ENCODE data around the gene CLDN9. TPM values are rescaled to one million over a fixed set of nuclear protein-coding genes. Genes with fewer than 3 reads are reported as not detected.

The CLDN9 gene
- total RNA-seq, 4 donors from 2014 or later: not detected

DNA sequence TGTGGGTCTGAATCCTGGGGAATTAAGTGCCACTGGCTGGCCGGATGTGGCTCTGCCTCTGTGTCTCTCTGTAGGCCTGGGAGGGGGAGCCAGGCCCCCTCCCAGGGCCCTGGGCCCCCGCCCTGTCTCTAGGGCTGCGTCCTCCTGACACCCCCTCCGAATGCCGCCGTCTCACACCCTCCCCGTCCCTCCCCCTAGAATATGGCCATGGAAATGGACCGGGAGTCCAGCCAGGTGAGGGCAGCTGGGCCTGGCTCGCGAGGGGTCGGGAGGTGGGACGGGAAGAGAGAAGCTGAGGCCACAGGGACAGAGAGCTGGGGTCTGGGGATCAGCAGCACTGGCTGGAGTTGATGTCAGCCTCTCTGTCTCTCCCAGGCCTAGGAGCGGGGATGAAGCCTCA is 16.4 kb upstream of the CLDN9 start:
- H3K27ac ChIP-seq: no peak overlapping the region
- TF ChIP-seq CTCF (IDR thresholded peaks at IDR 0.05) (no peak), POLR2A (IDR thresholded peaks at IDR 0.05) (no peak)
- no peaks in the 10 kb centered on the region for H3K9me3 ChIP-seq
- 70% methylated on average over 2 of the region's 13 CpGs; no CpG with 5 or more reads in 1 of the 2 donors for WGBS, 2 donors
- H3K36me3 ChIP-seq: no peaks in the 10 kb centered on the region
- intact Hi-C loops (cut with DNase I): no loop called here
- peaks cover 3 to 41% (median 12%) of the 10 kb centered on the region in 3 donors for H3K4me1 ChIP-seq
- no peak overlapping the region for H3K4me3 ChIP-seq
- DNase-seq: no peak
- H3K27me3 ChIP-seq: peaks cover 0 to 47% (median 0%) of the 10 kb centered on the region in 4 donors

- intact Hi-C loops (cut with DNase I): no loop called here
- Histone ChIP-seq H3K4me1 (peaks cover 0 to 20% (median 3%) of the 10 kb centered on the region in 3 donors), H3K4me3 (no peak overlapping the region), H3K36me3 (no peaks in the 10 kb centered on the region), H3K9me3 (no peaks in the 10 kb centered on the region), H3K27me3 (peaks cover 0 to 53% (median 0%) of the 10 kb centered on the region in 4 donors), H3K27ac (no peak overlapping the region)
- WGBS, 2 donors: 73 to 79% methylated on average over 5 to 6 of the region's 6 CpGs
- no peak for TF ChIP-seq CTCF (IDR thresholded peaks at IDR 0.05)
- no peak for TF ChIP-seq POLR2A (IDR thresholded peaks at IDR 0.05)
- no peak for DNase-seq
Observed at GRCh38 chr16:2999929-3000328, 12.8 kb upstream of the CLDN9 start.

GRCh38 chr16:3000540-3000939 is 12.2 kb upstream of the CLDN9 start:
- Histone ChIP-seq H3K27me3 (peaks cover 0 to 59% (median under 1%) of the 10 kb centered on the region in 4 donors), H3K4me3 (no peak overlapping the region), H3K9me3 (no peaks in the 10 kb centered on the region), H3K36me3 (no peaks in the 10 kb centered on the region), H3K4me1 (peaks cover 0 to 17% (median 4%) of the 10 kb centered on the region in 3 donors), H3K27ac (no peak overlapping the region)
- DNase-seq: no peak
- intact Hi-C loops (cut with DNase I): no loop called here
- TF ChIP-seq CTCF (IDR thresholded peaks at IDR 0.05) (no peak), POLR2A (IDR thresholded peaks at IDR 0.05) (no peak)
- 80% methylated on average over 2 of the region's 4 CpGs; no CpG with 5 or more reads in 1 of the 2 donors for WGBS, 2 donors

DNA sequence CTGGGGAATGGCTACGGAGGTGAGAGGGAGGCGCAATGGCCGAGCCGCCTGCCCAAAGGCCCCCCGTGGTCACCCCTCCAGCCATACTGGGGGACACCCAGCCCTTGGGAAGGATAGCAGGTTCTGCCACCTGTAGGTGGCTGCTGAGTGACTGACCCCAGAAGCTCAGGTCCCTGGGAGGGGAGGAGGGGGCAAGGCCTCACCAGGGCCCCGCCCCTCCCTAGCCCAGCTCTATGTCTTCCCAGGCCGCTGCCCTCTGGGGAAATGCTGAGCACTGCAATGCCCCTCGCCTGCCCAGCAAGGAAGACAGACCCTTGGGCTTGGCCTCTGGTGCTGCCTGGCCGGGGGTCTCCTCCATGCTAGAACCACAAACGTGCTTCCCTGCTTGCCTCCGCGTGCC is 11.4 kb upstream of the CLDN9 start:
- H3K4me1 ChIP-seq: peaks cover 0 to 14% (median 4%) of the 10 kb centered on the region in 3 donors
- no peak for TF ChIP-seq POLR2A (IDR thresholded peaks at IDR 0.05)
- no peak for TF ChIP-seq CTCF (IDR thresholded peaks at IDR 0.05)
- peaks cover 0 to 63% (median 4%) of the 10 kb centered on the region in 4 donors for H3K27me3 ChIP-seq
- H3K9me3 ChIP-seq: no peaks in the 10 kb centered on the region
- no peaks in the 10 kb centered on the region for H3K36me3 ChIP-seq
- H3K4me3 ChIP-seq: no peak overlapping the region
- H3K27ac ChIP-seq: no peak overlapping the region
- no peak for DNase-seq
- WGBS, 2 donors: 60% methylated on average over 2 of the region's 12 CpGs; no CpG with 5 or more reads in 1 of the 2 donors
- intact Hi-C loops (cut with DNase I): no loop called here

DNA sequence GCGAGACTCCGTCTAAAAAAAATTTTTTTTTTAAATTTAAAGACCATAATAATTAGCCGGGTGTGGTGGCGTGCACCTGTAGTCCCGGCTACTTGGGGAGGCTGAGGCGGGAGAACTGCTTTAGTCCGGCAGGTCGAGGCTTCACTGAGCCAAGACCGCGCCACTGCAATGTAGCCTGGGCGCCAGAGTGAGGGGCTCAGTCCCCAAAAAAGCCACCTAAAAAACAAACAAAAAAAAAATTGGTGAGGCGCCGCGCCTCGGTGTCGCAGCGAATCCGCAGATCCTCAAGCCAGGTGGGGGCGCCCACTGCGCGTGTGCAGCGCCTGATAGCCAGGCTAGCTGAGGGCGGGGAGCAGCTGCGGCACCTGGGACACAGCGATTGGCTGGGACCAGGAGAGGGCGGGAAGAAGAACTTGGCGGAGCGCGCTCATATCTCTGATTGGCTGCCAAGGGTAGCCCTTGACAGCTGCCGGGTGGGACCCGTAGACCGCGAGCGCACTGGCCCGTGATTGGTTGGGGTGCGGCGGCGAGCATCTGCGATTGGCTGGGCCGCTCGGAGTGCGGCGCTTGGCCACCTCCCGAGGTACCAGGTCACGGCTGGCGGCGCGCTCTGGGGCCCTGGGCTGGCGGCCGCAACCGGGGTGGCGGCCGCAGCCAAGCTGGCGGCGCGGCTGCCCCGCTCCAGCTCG is 9.0 kb upstream of the CLDN9 start:
- peak; percentile 36 to 73 (median 51) for TF ChIP-seq CTCF (IDR thresholded peaks at IDR 0.05)
- TF ChIP-seq POLR2A (IDR thresholded peaks at IDR 0.05): peak in 1 of 4 donors; percentile 12
- no peaks in the 10 kb centered on the region for H3K9me3 ChIP-seq
- intact Hi-C loops (cut with DNase I): no loop called here
- peaks cover 0 to 64% (median 4%) of the 10 kb centered on the region in 4 donors for H3K27me3 ChIP-seq
- peak overlapping the region in 2 of 4 donors; percentile 17 to 65 for H3K27ac ChIP-seq
- H3K4me1 ChIP-seq: peaks cover 0 to 25% (median 4%) of the 10 kb centered on the region in 3 donors
- H3K36me3 ChIP-seq: no peaks in the 10 kb centered on the region
- 25 to 29% methylated on average over 14 to 20 of the region's 58 CpGs for WGBS, 2 donors
- H3K4me3 ChIP-seq: peak overlapping the region in 3 of 4 donors; percentile 20 to 57 (median 39)
- peak; percentile 91 for DNase-seq

Data from esophagus squamous epithelium (tissue), 5 donors.